ENCODE data around the gene TUBA4A. TPM values are rescaled to one million over a fixed set of nuclear protein-coding genes. Genes with fewer than 3 reads are reported as not detected.

The TUBA4A gene
- total and polyA plus RNA-seq, 2 of the 4 experiments (the other 2 are of a cell fraction) = 21.9 to 35.6 TPM

DNA sequence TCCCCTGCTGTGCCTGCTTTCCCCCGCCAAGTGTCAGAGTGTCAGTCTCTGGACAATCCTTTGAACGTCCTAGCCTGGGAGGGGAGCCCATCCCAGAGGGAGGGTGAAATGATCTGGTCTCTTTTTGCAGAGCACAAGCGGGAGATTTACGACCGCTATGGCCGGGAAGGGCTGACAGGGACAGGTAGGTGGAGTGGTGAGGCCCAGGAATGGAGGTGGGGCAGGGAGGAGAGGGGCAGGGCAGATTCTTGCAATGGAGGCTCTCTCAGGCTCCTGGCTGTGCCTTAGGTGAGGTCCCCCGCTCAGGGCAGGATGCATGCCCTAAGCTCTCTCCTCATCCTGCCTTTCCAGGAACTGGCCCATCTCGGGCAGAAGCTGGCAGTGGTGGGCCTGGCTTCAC is 27.9 kb upstream of the TUBA4A start:
- no peak overlapping the region for H4K5ac ChIP-seq (ENCODE audit: low read depth, low read length)
- H2BK5ac ChIP-seq (ENCODE audit: low read depth, low read length, poor library complexity, severe bottlenecking) = no peak overlapping the region
- no TSS peak for BruUV-seq (replicated peaks)
- peak overlapping the region; percentile 0 for H2AK9ac ChIP-seq (replicated peaks; ENCODE audit: low read depth, low read length, poor library complexity)
- H3K18ac ChIP-seq (ENCODE audit: low read depth, low read length) = no peak overlapping the region
- H4K20me1 ChIP-seq (ENCODE audit: insufficient read depth, low read length) = peaks cover 6% of the 10 kb centered on the region; the same call in 1 of the 2 replicates
- no peak overlapping the region for H3K4me2 ChIP-seq (ENCODE audit: low read depth, low read length)
- H3K14ac ChIP-seq (replicated peaks; ENCODE audit: low read depth, low read length) = no peak overlapping the region
- intact Hi-C loops (cut with micrococcal nuclease) = no loop called here
- POLR2A ChIA-PET (ENCODE audit: unreplicated experiment) = no interaction called here
- no peaks in the 10 kb centered on the region for H3K27me3 ChIP-seq (ENCODE audit: control insufficient read depth, insufficient read depth, low read length)
- H2AFZ ChIP-seq (replicated peaks; ENCODE audit: low read length, poor library complexity) = no peak overlapping the region
- no peak overlapping the region for H3K4me3 ChIP-seq (ENCODE audit: insufficient read depth, low read depth, low read length)
- H2AK5ac ChIP-seq (ENCODE audit: low read depth, low read length) = no peak overlapping the region; the same call in 1 of the 2 replicates
- no peak overlapping the region for H4K91ac ChIP-seq (ENCODE audit: insufficient read depth, low read depth, low read length)
- in situ Hi-C loops (cut with MboI; ENCODE audit: low sequenced_read_pairs) = no loop called here
- no peak overlapping the region for H2BK15ac ChIP-seq (ENCODE audit: low read depth, low read length)
- peaks cover 8% of the 10 kb centered on the region for H3K9me1 ChIP-seq (ENCODE audit: insufficient read depth, low read length)
- dilution Hi-C loops (cut with HindIII; ENCODE audit: low sequenced_read_pairs, unreplicated experiment) = no loop called here
- no peak overlapping the region for H3K27ac ChIP-seq (ENCODE audit: insufficient read depth, low read length)
- no peak overlapping the region for H3K4ac ChIP-seq (ENCODE audit: low read depth, low read length)
- no peak for DNase-seq
- no peaks in the 10 kb centered on the region for H3K9me3 ChIP-seq (ENCODE audit: control insufficient read depth, insufficient read depth, low read length)
- WGBS, 2 experiments (ENCODE audit: extremely low coverage in 2 of 2, insufficient read length in 1 of 2) = 93% methylated on average over 4 of the region's 8 CpGs; no CpG with 5 or more reads in 1 of the 2 experiments
- H3K36me3 ChIP-seq (ENCODE audit: control insufficient read depth, insufficient read depth, low read length) = peaks cover 54% of the 10 kb centered on the region
- no peak overlapping the region for H2BK120ac ChIP-seq (ENCODE audit: low read depth, low read length)
- CTCF ChIA-PET = interaction anchor here (2.8 kb wide), 1 partner anchor 13 kb away, joined by 11 read pairs; no protein-coding TSS in a partner anchor
- H3K9ac ChIP-seq (ENCODE audit: low read depth, low read length) = no peak overlapping the region
- H3K56ac ChIP-seq (ENCODE audit: extremely low read depth, insufficient read depth, low read length) = no peak overlapping the region
- H3K79me1 ChIP-seq (ENCODE audit: low read depth in 1 of 2, low read length in 2 of 2) = peaks cover 16 to 30% of the 10 kb centered on the region in 2 experiments
- no peak for TF ChIP-seq POLR2A (IDR thresholded peaks at IDR 0.05; ENCODE audit: low read depth, low read length)
- TF ChIP-seq RAD21 (IDR thresholded peaks at IDR 0.05; ENCODE audit: low read length) = no peak
- TF ChIP-seq, protein P1, sequence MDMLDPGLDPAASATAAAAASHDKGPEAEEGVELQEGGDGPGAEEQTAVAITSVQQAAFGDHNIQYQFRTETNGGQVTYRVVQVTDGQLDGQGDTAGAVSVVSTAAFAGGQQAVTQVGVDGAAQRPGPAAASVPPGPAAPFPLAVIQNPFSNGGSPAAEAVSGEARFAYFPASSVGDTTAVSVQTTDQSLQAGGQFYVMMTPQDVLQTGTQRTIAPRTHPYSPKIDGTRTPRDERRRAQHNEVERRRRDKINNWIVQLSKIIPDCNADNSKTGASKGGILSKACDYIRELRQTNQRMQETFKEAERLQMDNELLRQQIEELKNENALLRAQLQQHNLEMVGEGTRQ (IDR thresholded peaks at IDR 0.05; ENCODE audit: low read depth, low read length) = no peak
- TF ChIP-seq BHLHE40 (IDR thresholded peaks at IDR 0.05; ENCODE audit: low read depth, low read length) = no peak
- TF ChIP-seq FOS (IDR thresholded peaks at IDR 0.05; ENCODE audit: low read depth, low read length) = no peak
- TF ChIP-seq, protein P2, sequence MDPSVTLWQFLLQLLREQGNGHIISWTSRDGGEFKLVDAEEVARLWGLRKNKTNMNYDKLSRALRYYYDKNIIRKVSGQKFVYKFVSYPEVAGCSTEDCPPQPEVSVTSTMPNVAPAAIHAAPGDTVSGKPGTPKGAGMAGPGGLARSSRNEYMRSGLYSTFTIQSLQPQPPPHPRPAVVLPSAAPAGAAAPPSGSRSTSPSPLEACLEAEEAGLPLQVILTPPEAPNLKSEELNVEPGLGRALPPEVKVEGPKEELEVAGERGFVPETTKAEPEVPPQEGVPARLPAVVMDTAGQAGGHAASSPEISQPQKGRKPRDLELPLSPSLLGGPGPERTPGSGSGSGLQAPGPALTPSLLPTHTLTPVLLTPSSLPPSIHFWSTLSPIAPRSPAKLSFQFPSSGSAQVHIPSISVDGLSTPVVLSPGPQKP (IDR thresholded peaks at IDR 0.05; ENCODE audit: borderline replicate concordance, low read depth, low read length) = no peak
- no peak for TF ChIP-seq MXI1 (IDR thresholded peaks at IDR 0.05; ENCODE audit: borderline replicate concordance, low read depth, low read length)
- TF ChIP-seq SMC3 (IDR thresholded peaks at IDR 0.05; ENCODE audit: low read depth, low read length) = no peak
- TF ChIP-seq NFE2L2 (IDR thresholded peaks at IDR 0.05; ENCODE audit: low read depth, low read length) = no peak
- no peak for TF ChIP-seq CEBPB (IDR thresholded peaks at IDR 0.05; ENCODE audit: low read depth, low read length)
- no peak for TF ChIP-seq RCOR1 (IDR thresholded peaks at IDR 0.05; ENCODE audit: insufficient replicate concordance, low read length)
- no peak for TF ChIP-seq MAZ (IDR thresholded peaks at IDR 0.05; ENCODE audit: borderline replicate concordance, low read depth, low read length)
- TF ChIP-seq, protein P3, sequence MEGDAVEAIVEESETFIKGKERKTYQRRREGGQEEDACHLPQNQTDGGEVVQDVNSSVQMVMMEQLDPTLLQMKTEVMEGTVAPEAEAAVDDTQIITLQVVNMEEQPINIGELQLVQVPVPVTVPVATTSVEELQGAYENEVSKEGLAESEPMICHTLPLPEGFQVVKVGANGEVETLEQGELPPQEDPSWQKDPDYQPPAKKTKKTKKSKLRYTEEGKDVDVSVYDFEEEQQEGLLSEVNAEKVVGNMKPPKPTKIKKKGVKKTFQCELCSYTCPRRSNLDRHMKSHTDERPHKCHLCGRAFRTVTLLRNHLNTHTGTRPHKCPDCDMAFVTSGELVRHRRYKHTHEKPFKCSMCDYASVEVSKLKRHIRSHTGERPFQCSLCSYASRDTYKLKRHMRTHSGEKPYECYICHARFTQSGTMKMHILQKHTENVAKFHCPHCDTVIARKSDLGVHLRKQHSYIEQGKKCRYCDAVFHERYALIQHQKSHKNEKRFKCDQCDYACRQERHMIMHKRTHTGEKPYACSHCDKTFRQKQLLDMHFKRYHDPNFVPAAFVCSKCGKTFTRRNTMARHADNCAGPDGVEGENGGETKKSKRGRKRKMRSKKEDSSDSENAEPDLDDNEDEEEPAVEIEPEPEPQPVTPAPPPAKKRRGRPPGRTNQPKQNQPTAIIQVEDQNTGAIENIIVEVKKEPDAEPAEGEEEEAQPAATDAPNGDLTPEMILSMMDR (conservative IDR thresholded peaks at IDR 0.05; ENCODE audit: low read depth, low read length) = no peak
- TF ChIP-seq CHD1 (IDR thresholded peaks at IDR 0.05; ENCODE audit: low read depth, low read length) = no peak
- no peak overlapping the region for H2BK20ac ChIP-seq (ENCODE audit: low read depth, low read length)
- ATAC-seq (ENCODE audit: low read depth) = no peak
- peaks cover 17% of the 10 kb centered on the region for H3K4me1 ChIP-seq (ENCODE audit: control insufficient read depth, insufficient read depth, low read length)
- H3K23ac ChIP-seq (ENCODE audit: low read depth, low read length) = no peak overlapping the region
- H4K8ac ChIP-seq (ENCODE audit: low read depth in 2 of 2, low read length in 2 of 2) = no peak overlapping the region

Measured in IMR-90 (cell line).